HepG2 (cell line): Measurements from ENCODE around the gene OTUD4. TPM values are rescaled to one million over a fixed set of nuclear protein-coding genes. Genes with fewer than 3 reads are reported as not detected.

Source experiments
- ASH2L ChIP-seq: fragments of 300-600, 200-600 bp; sonication (generic); IDR thresholded peaks from 2 replicates; pipeline ENCODE4 v1.7.0; 2017; ENCODE audit warnings: low read depth, mild to moderate bottlenecking, moderate library complexity, mixed read lengths, low read length; ENCODE audit not compliant: insufficient read length
- CREM ChIP-seq, 2 experiments: sonication (generic) in 1 of 2; formaldehyde crosslinking in 1 of 2; IDR thresholded peaks; 2 replicates each; pipeline versions ENCODE4 v1.4.0 to v1.6.1; 2016 to 2020; ENCODE audit warnings: antibody characterized with exemption in 1 of 2, mild to moderate bottlenecking in 1 of 2, missing genetic modification reagents in 1 of 2
- ERF ChIP-seq: IDR thresholded peaks from 2 replicates; pipeline ENCODE4 v1.6.1; 2018; ENCODE audit warnings: missing biosample characterization, missing genetic modification reagents
- FOXK1 ChIP-seq: sonication (generic); formaldehyde crosslinking; IDR thresholded peaks from 2 replicates; pipeline ENCODE4 v1.4.0; 2020; ENCODE audit warnings: low read depth, missing genetic modification reagents, borderline replicate concordance
- GABPA ChIP-seq, 2 experiments: IDR thresholded peaks; 2 replicates each; pipeline ENCODE4 v1.6.1; 2011 to 2016; ENCODE audit warnings: low read depth in 2 of 2, low read length in 1 of 2, missing biosample characterization in 1 of 2, missing genetic modification characterization in 1 of 2
- HDAC1 ChIP-seq: sonication (generic); formaldehyde crosslinking; IDR thresholded peaks from 2 replicates; pipeline ENCODE4 v1.5.1; 2020; ENCODE audit warnings: mild to moderate bottlenecking, missing genetic modification reagents
- MEIS1 ChIP-seq: sonication (generic); formaldehyde crosslinking; IDR thresholded peaks from 2 replicates; pipeline ENCODE4 v1.9.0; 2021; ENCODE audit warnings: mild to moderate bottlenecking, missing genetic modification reagents, moderate library complexity, borderline replicate concordance
- RARA ChIP-seq: IDR thresholded peaks from 2 replicates; pipeline ENCODE4 v1.6.1; 2016; ENCODE audit warnings: missing genetic modification reagents, missing compliant biosample characterization
- SNAI1 ChIP-seq: sonication (generic); formaldehyde crosslinking; IDR thresholded peaks from 2 replicates; pipeline ENCODE4 v1.5.0; 2020; ENCODE audit warnings: mild to moderate bottlenecking, missing genetic modification reagents, borderline replicate concordance
- XRCC5 ChIP-seq: fragments of 200-400 bp; formaldehyde crosslinking; optimal IDR thresholded peaks from 2 replicates; pipeline ENCODE3; 2017; ENCODE audit warnings: mild to moderate bottlenecking, low read length
- YEATS2 ChIP-seq: sonication (generic); formaldehyde crosslinking; IDR thresholded peaks from 2 replicates; pipeline ENCODE4 v1.4.0; 2020; ENCODE audit warnings: missing genetic modification reagents, borderline replicate concordance
- ZBTB3 ChIP-seq: sonication (generic); formaldehyde crosslinking; IDR thresholded peaks from 2 replicates; pipeline ENCODE4 v1.4.0; 2020; ENCODE audit warnings: low read depth, mild to moderate bottlenecking, moderate library complexity, missing genetic modification reagents, borderline replicate concordance
- ZKSCAN8 ChIP-seq: IDR thresholded peaks from 2 replicates; pipeline ENCODE4 v1.6.1; 2016; ENCODE audit warnings: borderline replicate concordance, missing genetic modification reagents, missing compliant biosample characterization
- ZNF143 ChIP-seq: sonication (generic); formaldehyde crosslinking; IDR thresholded peaks from 2 replicates; pipeline ENCODE4 v1.4.0; 2020; ENCODE audit warnings: missing genetic modification reagents
- polyA plus RNA-seq, 8 experiments: library from polyadenylated mRNA; depleted of rRNA in 3 of 8; stranded (reverse) in 7 of 8; unstranded in 1 of 8; fragments of >200 nt; fragmentation: Illumina TruSeq in 4 of 8; extraction: Trizol in 4 of 8; gene quantifications; 2 replicates each; pipeline versions ENCODE4 v1.2.1 to v1.2.3, GENCODE V29; 2011 to 2016; ENCODE audit warnings: low read depth in 4 of 8, missing spikeins in 1 of 8, mixed read lengths in 1 of 8; ENCODE audit not compliant: insufficient read depth in 1 of 8
- total RNA-seq, 5 experiments: library from RNA; depleted of rRNA; stranded (reverse); fragments of >200 nt; fragmentation: Illumina TruSeq; extraction: Trizol; gene quantifications; 2 replicates each; pipeline ENCODE4 v1.2.3, GENCODE V29; 2016; ENCODE audit warnings: low read depth in 1 of 5
- TF ChIP-seq, protein P1 (sequence below): IDR thresholded peaks from 2 replicates; pipeline ENCODE4 v1.6.1; 2016
- TF ChIP-seq, protein P2 (sequence below): sonication (generic); formaldehyde crosslinking; IDR thresholded peaks from 2 replicates; pipeline ENCODE4 v1.4.0; 2020; ENCODE audit warnings: missing genetic modification reagents, borderline replicate concordance
- TF ChIP-seq, protein P3 (sequence below): sonication (generic); formaldehyde crosslinking; IDR thresholded peaks from 2 replicates; pipeline ENCODE4 v1.8.0; 2022; ENCODE audit warnings: low read depth, missing genetic modification reagents

The OTUD4 gene
- total and polyA plus RNA-seq, 2 of the 13 experiments (the other 11 are each of a cell fraction or from before 2014, with no cell fraction given) = 16.1 to 18.0 TPM

DNA sequence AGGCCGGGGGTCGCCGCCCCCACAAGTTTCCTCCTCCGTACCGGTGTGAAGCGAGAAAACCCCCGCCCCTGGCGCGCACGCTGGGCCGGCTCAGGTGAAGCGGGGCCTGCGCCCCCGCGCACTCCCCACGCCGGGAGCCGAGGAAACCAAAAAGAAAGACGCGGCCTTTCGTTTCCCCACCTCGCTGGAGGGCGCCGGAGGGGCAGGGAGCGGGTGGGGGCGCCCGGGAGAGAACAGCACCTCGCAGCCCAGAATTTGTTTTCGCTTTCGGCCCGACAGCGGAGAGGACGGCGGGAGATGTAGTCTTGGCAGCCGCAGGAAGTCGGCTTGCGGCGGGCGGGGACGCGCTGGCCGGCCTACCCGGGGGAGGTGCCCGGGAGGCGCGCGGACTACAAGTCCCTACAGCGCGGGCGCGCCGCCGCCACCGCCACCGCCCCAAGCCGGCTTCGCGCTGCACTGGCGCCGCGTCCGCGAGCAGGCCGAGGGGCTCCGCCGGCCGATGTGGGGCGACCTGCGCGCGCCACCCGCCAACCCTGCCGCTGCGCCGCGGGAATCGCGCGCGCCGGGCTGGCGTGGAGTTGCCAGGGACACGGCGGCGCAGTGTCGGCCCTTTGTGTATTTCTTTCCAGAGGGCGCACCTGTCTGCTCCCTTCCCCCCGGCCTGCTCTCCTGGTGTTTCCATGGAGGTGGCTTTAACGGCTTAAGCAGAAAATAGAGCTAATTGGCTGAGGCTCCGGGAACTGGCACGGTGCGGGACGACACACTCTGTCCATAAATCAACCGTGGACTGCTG lies at the start of gene OTUD4 (continued):
- TF ChIP-seq ZKSCAN8 (0 out of 2 replicates have a peak, but pooled peaks have one; percentile 28), YEATS2 (CRISPR knock-in tag) (0 out of 2 replicates have a peak, but pooled peaks have one; percentile 21), SNAI1 (CRISPR knock-in tag) (no peak), GABPA (IDR thresholded peaks at IDR 0.05; ENCODE audit: low read depth, low read length) (peak; percentile 69), GABPA (CRISPR knock-in tag; IDR thresholded peaks at IDR 0.05; ENCODE audit: low read depth) (peak; percentile 85), FOXK1 (CRISPR knock-in tag) (peak; percentile 48), HDAC1 (CRISPR knock-in tag) (peak; percentile 60; the same call in 1 of the 2 replicates), ERF (peak; percentile 20; the same call in 1 of the 2 replicates), ZNF143 (CRISPR knock-in tag) (peak; percentile 91), RARA (CRISPR knock-in tag) (peak; percentile 42), MEIS1 (CRISPR knock-in tag) (0 out of 2 replicates have a peak, but pooled peaks have one; percentile 47), CREM (IDR thresholded peaks at IDR 0.05) (peak; percentile 19; the same call in 1 of the 2 replicates), CREM (CRISPR knock-in tag; IDR thresholded peaks at IDR 0.05) (no peak), ASH2L (peak; percentile 54), XRCC5 (no peak), ZBTB3 (CRISPR knock-in tag) (peak; percentile 25; the same call in 1 of the 2 replicates)
- TF ChIP-seq, protein P1, sequence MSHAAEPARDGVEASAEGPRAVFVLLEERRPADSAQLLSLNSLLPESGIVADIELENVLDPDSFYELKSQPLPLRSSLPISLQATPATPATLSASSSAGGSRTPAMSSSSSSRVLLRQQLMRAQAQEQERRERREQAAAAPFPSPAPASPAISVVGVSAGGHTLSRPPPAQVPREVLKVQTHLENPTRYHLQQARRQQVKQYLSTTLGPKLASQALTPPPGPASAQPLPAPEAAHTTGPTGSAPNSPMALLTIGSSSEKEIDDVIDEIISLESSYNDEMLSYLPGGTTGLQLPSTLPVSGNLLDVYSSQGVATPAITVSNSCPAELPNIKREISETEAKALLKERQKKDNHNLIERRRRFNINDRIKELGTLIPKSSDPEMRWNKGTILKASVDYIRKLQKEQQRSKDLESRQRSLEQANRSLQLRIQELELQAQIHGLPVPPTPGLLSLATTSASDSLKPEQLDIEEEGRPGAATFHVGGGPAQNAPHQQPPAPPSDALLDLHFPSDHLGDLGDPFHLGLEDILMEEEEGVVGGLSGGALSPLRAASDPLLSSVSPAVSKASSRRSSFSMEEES (CRISPR knock-in tag) = 0 out of 2 replicates have a peak, but pooled peaks have one; percentile 9
- TF ChIP-seq, protein P2, sequence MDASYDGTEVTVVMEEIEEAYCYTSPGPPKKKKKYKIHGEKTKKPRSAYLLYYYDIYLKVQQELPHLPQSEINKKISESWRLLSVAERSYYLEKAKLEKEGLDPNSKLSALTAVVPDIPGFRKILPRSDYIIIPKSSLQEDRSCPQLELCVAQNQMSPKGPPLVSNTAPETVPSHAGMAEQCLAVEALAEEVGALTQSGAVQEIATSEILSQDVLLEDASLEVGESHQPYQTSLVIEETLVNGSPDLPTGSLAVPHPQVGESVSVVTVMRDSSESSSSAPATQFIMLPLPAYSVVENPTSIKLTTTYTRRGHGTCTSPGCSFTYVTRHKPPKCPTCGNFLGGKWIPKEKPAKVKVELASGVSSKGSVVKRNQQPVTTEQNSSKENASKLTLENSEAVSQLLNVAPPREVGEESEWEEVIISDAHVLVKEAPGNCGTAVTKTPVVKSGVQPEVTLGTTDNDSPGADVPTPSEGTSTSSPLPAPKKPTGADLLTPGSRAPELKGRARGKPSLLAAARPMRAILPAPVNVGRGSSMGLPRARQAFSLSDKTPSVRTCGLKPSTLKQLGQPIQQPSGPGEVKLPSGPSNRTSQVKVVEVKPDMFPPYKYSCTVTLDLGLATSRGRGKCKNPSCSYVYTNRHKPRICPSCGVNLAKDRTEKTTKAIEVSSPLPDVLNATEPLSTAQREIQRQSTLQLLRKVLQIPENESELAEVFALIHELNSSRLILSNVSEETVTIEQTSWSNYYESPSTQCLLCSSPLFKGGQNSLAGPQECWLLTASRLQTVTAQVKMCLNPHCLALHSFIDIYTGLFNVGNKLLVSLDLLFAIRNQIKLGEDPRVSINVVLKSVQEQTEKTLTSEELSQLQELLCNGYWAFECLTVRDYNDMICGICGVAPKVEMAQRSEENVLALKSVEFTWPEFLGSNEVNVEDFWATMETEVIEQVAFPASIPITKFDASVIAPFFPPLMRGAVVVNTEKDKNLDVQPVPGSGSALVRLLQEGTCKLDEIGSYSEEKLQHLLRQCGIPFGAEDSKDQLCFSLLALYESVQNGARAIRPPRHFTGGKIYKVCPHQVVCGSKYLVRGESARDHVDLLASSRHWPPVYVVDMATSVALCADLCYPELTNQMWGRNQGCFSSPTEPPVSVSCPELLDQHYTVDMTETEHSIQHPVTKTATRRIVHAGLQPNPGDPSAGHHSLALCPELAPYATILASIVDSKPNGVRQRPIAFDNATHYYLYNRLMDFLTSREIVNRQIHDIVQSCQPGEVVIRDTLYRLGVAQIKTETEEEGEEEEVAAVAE (CRISPR knock-in tag) = 0 out of 2 replicates have a peak, but pooled peaks have one; percentile 20
- TF ChIP-seq, protein P3, sequence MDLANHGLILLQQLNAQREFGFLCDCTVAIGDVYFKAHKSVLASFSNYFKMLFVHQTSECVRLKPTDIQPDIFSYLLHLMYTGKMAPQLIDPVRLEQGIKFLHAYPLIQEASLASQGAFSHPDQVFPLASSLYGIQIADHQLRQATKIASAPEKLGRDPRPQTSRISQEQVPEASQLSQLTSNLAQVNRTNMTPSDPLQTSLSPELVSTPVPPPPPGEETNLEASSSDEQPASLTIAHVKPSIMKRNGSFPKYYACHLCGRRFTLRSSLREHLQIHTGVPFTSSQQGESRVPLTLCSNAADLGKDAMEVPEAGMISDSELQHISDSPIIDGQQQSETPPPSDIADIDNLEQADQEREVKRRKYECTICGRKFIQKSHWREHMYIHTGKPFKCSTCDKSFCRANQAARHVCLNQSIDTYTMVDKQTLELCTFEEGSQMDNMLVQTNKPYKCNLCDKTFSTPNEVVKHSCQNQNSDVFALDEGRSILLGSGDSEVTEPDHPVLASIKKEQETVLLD (CRISPR knock-in tag) = peak; percentile 88
